Neuron (in vitro differentiated cells): ENCODE measurements around the gene XPR1.

Source experiments
- H2AFZ ChIP-seq: one replicate; pipeline ENCODE4 v1.6.1; 2013; ENCODE audit warnings: low read depth, mild to moderate bottlenecking, inconsistent platforms, low read length, moderate library complexity
- H3K27me3 ChIP-seq: one replicate; pipeline ENCODE4 v1.6.1; 2013; ENCODE audit warnings: low read length; ENCODE audit not compliant: insufficient read depth
- H3K36me3 ChIP-seq: one replicate; pipeline ENCODE4 v1.6.1; 2013; ENCODE audit warnings: low read length; ENCODE audit not compliant: insufficient read depth
- H3K4me1 ChIP-seq: one replicate; pipeline ENCODE4 v1.6.1; 2013; ENCODE audit warnings: low read length; ENCODE audit not compliant: insufficient read depth
- H3K4me3 ChIP-seq: 2 replicates; pipeline ENCODE4 v1.5.1; 2013; ENCODE audit warnings: mild to moderate bottlenecking, low read length, moderate library complexity
- H3K9me3 ChIP-seq: one replicate; pipeline ENCODE4 v1.6.1; 2013; ENCODE audit warnings: low read length

Gene XPR1

DNA sequence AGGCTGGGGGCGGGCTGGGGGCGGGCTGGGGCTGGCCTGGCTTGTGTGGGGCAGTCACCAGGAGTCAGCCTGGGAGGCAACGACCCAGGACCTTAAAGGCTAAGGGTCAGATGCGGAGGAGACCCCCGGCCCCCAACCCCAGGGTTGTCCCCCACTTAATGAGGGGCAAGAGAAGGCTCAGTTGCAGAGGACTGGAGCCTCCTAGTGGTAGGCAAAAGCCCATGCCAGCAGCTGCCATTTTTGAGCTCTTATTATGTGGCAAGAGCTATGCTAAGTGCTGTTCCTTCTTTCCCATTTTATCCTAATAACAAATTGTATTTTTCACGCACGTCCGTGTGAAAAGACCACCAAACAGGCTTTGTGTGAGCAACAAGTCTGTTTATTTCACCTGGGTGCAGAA lies 288.9 kb downstream of the XPR1 start:
- H3K9me3 ChIP-seq: no peaks in the 10 kb centered on the region
- no peak overlapping the region for H2AFZ ChIP-seq
- H3K36me3 ChIP-seq: no peaks in the 10 kb centered on the region
- peaks cover 33% of the 10 kb centered on the region for H3K4me1 ChIP-seq
- H3K4me3 ChIP-seq: no peak overlapping the region
- H3K27me3 ChIP-seq: no peaks in the 10 kb centered on the region

DNA sequence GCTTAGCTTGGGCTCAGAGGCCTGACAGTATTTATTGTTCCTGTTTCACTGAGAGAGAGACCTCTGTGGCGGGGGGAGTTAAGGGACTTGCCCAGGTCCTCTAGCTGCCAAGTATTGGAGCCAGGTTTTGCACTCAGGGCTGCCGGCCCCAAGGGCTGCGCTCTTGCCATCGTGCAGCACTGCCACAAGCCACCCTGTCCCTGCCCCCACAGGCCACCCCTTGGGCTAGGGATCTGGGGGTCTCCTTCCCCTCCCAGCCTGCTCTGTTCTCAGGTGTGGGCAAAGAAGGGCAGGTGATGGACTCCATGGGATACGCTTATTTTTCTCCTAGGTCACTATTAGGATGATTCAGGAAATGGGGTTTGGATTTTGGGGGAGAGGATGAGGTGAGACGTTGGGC lies 289.6 kb downstream of the XPR1 start:
- H3K36me3 ChIP-seq: no peaks in the 10 kb centered on the region
- H3K4me3 ChIP-seq: no peak overlapping the region
- H3K9me3 ChIP-seq: no peaks in the 10 kb centered on the region
- no peak overlapping the region for H2AFZ ChIP-seq
- no peaks in the 10 kb centered on the region for H3K27me3 ChIP-seq
- H3K4me1 ChIP-seq: peaks cover 40% of the 10 kb centered on the region

DNA sequence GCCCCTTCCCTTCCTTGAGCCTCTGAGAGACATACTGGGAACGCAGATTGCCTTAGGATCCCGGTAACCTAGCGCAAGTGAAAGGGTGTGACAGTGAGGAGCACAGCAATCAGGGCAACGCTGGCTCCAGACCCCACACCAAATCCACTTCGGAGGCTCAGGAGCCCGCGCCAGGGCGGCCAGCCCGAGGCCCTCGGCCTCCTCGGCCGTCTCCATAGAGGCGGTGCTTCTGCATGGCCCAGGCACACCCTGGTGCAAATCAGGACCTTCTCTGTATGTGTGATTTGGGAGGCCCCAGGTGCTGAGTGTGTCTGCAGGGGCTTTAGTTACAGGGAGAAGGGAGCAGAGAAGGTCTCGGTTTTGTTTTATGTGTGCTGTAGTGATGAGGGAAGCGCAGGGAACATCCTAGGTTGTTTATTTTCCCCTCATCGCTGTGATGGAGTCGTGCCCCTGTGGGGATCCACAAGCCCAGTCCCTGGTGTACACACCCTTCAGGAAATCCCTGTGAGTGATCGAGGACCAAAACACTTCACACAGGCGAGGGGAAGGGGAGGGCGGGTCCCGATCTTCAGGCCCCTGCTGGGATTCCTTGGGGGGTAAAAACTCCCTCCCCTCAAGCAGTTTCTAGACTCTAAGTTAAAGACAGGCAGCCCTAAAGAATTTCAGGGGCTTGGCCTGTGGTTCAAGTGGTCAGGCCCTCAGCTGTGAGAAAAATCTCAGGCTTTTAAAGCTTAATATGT lies 290.2 kb downstream of the XPR1 start:
- Histone ChIP-seq H3K4me1 (peaks cover 43% of the 10 kb centered on the region), H3K4me3 (no peak overlapping the region), H3K27me3 (no peaks in the 10 kb centered on the region), H3K36me3 (no peaks in the 10 kb centered on the region), H3K9me3 (no peaks in the 10 kb centered on the region), H2AFZ (no peak overlapping the region)

DNA sequence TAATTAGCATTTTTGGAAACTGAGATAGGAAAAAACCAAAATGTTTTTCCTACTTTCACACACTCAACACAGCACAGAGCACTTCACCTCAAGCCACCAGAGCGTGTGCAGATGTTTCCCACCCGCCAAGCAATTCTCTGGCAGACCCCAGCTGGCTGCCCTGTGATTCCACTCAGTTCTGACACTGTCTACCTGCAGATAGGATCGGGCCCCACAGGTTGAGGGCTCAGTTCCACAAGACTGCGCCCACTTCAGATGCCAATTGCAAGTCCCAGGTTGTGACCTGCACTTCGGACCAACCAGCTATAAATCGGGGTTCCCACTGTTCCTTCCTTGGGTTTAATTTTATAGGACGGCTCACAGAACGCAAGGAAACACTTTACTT lies 290.8 kb downstream of the XPR1 start:
- no peak overlapping the region for H3K4me3 ChIP-seq
- peaks cover 45% of the 10 kb centered on the region for H3K4me1 ChIP-seq
- H3K9me3 ChIP-seq: no peaks in the 10 kb centered on the region
- no peaks in the 10 kb centered on the region for H3K36me3 ChIP-seq
- H2AFZ ChIP-seq: no peak overlapping the region
- H3K27me3 ChIP-seq: no peaks in the 10 kb centered on the region

DNA sequence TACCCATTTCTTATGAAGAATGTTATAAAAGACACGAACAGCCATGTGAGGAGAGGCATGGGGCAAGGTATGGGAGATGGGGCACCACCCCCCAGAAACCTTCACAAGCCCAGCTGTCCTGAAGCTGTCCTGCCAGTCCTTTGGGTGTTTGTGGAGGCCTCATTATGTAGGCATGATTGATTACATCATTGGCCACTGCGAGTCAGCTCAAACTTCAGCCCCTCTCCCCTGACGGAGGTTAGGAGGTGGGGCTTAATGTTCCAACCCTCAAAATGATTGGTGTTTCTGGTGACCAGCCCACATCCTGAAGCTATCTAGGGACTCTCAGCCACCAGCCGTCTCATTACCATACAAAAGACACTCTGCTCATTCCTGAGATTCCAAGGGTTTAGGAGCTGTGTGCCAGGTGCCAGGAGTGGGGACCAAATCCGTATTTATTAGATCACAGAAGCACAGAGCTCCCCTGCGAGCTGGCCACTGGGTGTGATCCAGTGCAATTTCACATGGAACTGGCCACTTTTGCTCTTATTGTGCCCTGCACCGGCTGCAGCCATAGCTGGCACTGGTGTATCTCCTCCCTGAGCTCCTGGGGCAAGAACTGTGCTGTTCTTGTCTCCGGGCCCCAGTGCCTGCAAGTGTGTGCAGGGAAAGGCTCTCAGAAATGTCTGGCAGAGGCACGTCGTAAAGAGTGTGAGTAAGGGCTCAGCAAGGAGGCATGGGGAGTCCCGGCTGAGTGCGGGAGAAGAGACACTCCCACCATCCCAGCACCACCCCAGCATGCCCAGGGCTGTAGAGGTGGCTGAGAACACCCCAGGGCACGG lies 291.4 kb downstream of the XPR1 start:
- no peaks in the 10 kb centered on the region for H3K27me3 ChIP-seq
- no peak overlapping the region for H3K4me3 ChIP-seq
- no peaks in the 10 kb centered on the region for H3K36me3 ChIP-seq
- H3K4me1 ChIP-seq: peaks cover 51% of the 10 kb centered on the region
- H2AFZ ChIP-seq: no peak overlapping the region
- no peaks in the 10 kb centered on the region for H3K9me3 ChIP-seq

DNA sequence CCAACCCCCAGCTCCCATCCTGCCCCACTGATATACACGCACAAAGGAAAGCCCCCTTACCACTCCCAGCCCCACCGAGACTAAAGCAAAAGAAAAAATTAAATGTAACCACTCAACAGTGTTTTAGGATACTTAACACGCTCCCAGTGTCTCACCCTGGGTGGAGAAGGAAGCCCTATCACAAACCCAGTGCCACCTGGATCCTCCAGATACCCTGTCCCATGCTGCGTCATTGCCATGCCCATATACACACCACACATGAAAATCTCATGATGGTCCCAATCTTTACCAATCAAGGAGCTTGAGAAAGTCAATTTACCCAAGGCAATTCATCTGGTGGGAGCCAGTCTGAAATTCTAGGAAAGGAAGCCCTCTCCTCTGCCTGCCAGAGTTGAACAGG lies 292.1 kb downstream of the XPR1 start:
- Histone ChIP-seq H3K9me3 (no peaks in the 10 kb centered on the region), H2AFZ (no peak overlapping the region), H3K4me1 (peaks cover 56% of the 10 kb centered on the region), H3K4me3 (no peak overlapping the region), H3K36me3 (no peaks in the 10 kb centered on the region), H3K27me3 (no peaks in the 10 kb centered on the region)

DNA sequence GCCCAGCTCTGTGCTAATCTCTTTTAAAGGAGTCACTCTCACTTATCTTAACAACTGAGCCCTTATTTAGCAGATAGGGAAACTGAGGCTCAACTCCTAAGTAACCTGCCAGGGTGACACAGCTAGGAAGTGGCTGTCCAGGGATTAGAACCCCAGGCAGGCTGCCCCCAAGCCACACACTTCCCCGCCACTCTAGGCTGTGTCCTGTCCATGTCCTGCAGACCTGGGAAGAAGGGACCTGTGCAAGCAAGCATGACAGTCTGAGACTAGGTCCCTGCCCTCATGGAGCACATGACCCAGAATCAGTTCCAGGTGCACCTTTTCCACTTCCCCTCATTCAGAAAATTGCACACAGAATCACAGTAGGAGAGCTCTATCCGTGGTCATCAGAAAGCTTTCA lies 293.1 kb downstream of the XPR1 start:
- Histone ChIP-seq H3K4me1 (peaks cover 56% of the 10 kb centered on the region), H3K27me3 (no peaks in the 10 kb centered on the region), H3K4me3 (no peak overlapping the region), H2AFZ (no peak overlapping the region), H3K36me3 (no peaks in the 10 kb centered on the region), H3K9me3 (no peaks in the 10 kb centered on the region)

DNA sequence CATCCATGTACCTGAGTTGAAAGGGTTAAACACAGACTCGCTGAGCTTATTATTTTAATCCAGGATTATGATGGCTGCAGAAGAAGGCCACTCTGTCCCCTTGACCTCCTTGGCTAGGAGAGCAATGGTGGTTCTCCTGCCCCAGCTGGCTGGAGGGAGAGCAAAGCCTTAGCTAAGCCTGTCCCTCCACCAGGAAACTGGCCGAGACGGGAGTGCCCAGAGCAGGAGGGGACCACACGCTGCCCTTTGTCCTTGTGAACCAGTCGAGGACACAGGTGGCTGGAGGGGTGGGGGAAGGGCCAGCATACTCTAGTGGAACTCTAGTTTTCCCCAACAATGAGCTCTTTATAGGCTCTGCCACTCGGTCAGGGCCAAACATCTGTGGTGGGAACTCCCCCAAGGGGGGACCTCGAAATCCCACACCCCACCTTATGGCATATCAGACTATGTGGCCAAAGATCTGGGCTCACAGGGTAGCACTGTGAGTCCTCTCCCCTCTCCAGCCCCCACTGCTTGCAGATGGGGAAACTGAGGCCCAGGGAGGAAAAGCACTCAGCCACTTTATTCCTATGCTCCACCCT lies 293.7 kb downstream of the XPR1 start:
- no peak overlapping the region for H2AFZ ChIP-seq
- no peaks in the 10 kb centered on the region for H3K27me3 ChIP-seq
- H3K9me3 ChIP-seq: no peaks in the 10 kb centered on the region
- H3K36me3 ChIP-seq: no peaks in the 10 kb centered on the region
- H3K4me1 ChIP-seq: peaks cover 56% of the 10 kb centered on the region
- H3K4me3 ChIP-seq: no peak overlapping the region

DNA sequence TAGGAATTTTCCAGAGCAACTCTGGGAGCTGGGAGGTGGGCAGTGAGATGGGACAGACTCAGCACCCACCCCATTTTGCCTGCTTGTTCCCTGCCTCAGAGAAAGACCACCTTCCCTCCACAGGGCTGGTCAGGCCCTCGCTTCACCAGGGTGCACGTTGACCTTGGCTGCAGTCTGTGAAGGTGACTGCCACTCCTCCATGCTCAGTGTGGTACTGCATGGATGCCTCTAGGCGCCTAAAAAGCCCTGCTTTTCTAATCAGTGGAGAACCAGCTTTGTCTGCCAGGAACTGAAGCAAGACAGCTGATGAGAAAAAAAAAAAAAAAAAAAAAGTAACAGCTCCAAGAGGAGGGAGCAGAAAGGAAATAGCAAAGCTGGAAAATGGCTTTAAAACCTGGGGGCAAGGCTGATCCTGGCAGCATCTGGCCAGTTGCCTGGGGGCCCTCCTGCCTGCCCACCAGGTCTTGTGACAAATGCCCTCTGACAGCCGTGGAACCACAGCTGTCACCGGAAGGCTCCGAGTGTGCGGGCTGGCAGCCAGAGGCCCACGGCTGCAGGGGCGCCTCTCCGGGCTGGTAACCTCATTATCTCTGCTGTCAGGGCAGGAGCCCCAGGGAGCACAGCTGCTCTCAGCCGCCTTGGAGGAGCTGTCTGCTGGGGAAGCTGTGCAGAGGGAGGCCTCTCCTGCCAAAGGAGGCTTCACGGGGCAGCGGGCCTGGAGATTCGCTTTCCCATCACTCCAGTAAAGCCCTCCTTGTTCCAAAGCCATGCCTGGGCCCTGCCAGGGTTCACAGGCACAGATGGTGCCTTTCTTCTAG lies 294.6 kb downstream of the XPR1 start:
- Histone ChIP-seq H2AFZ (peak overlapping the region; percentile 6), H3K4me3 (peak overlapping the region; percentile 7), H3K4me1 (peaks cover 56% of the 10 kb centered on the region), H3K27me3 (no peaks in the 10 kb centered on the region), H3K9me3 (no peaks in the 10 kb centered on the region), H3K36me3 (no peaks in the 10 kb centered on the region)

DNA sequence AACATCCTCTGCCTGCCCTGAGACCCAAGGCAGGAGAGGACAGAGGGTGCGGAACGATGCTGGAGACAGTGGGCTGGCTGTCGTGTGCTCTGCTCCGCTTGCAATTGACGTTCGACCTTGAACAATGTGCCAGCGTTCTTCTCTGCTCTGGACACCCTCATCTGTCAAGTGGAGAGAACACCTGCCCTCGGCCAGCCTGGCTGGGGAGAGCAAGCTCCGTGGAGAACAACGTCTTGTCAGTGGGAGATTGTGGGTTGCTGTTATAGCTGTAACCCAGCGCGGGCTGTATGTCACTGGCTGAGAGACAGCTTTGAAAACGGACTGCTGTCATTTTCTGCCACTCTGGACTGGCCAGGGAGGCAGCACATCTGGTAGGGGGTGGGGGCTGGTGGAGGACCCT lies 295.5 kb downstream of the XPR1 start:
- Histone ChIP-seq H3K4me1 (peaks cover 52% of the 10 kb centered on the region), H3K9me3 (no peaks in the 10 kb centered on the region), H3K36me3 (no peaks in the 10 kb centered on the region), H3K4me3 (no peak overlapping the region), H2AFZ (no peak overlapping the region), H3K27me3 (no peaks in the 10 kb centered on the region)

DNA sequence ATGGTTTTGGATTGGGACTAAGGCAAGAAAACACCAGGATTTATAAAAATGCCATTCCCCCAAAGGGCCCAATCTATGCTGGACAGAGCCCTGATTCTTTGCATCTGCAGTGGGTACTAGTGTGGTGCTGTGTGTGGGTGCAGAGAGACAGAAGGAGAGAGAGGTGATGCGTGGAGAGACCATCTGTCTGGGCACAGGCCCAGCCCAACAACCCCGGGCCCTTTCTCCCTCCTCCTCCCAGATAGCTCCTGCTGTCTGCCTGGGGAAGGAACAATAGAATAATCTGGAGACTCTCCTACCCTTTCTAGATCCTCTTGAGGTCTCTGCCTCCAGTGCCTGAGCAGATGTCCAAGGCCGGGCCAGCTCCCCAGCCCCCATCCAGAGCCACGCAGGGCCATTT lies 296.0 kb downstream of the XPR1 start:
- no peak overlapping the region for H3K4me3 ChIP-seq
- H3K27me3 ChIP-seq: no peaks in the 10 kb centered on the region
- no peak overlapping the region for H2AFZ ChIP-seq
- H3K36me3 ChIP-seq: no peaks in the 10 kb centered on the region
- peaks cover 47% of the 10 kb centered on the region for H3K4me1 ChIP-seq
- H3K9me3 ChIP-seq: no peaks in the 10 kb centered on the region

DNA sequence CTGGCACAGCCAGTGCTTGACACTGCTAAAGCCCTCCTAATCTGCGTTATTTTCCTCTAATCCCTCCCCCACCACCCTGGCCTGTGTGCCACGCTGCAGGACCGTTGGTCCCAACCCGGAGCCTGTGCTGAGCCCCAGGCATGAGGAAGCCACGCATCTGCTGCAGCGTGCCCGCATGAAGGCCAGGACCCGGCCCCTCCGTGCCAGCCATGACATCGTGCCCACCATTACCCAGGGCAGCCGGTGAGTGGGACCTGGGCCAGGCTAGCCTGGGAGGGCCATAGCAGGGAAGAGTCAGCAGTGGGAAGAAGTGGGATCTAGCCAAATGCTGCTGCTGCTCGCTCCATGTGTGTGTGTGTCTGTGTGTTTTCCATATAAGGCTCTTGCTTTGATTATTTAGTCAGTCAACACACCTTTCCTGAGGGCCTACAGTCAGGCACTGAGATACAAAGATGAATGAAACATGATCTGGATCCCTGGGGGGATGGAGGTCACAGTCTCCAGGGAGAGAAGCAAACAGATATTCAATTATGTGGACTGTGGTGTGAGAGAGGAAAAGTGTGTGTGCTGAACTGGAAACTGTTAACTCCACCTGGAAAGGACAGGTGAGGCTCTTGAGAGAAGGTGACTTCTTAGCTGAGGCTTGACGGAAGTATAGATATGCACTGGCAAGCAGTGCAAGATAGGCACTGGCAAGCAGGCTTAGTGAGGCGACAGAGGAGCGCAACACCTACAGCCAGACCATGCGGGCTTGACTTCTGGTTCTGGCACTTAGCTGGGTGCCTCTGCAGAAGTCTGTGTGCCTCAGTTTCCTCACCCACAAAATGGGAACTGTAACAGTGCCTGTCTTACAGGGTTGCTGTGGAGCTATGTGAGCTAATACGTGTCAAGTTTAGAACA lies 296.8 kb downstream of the XPR1 start:
- peaks cover under 1% of the 10 kb centered on the region for H3K9me3 ChIP-seq
- H3K27me3 ChIP-seq: no peaks in the 10 kb centered on the region
- H2AFZ ChIP-seq: no peak overlapping the region
- no peaks in the 10 kb centered on the region for H3K36me3 ChIP-seq
- peaks cover 40% of the 10 kb centered on the region for H3K4me1 ChIP-seq
- H3K4me3 ChIP-seq: no peak overlapping the region
